Measurements from ENCODE around the gene ATP9B. TPM values are rescaled to one million over a fixed set of nuclear protein-coding genes. Genes with fewer than 3 reads are reported as not detected.

ATP9B gene
- total and polyA plus RNA-seq, 10 of the 15 experiments (the other 5 are each of a cell fraction or from before 2014, with no cell fraction given) = 0.74 to 20.7 (median 12.9) TPM

DNA sequence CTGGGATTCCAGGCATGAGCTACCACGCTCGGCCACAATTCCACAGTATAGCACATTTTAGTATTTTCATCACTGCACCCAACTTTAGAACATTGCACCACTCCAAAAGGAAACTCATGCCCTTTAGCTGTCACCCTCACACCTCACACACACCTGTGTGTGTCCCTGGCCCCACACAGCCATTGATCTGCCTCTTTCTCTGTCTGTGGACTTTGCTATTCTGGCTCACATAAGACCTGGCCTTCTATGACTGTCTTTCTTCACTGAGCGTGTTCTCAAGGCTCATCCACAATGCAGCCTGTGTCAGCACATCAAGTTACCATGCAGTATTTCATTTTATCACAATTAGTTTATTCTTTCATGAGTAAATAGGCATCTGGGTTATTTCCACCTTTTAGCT lies 19.7 kb upstream of the ATP9B start:
- no peak overlapping the region for H3K4me3 ChIP-seq
- H3K4me1 ChIP-seq (ENCODE audit: control insufficient read depth, insufficient read depth, low read length) = no peaks in the 10 kb centered on the region
- FAIRE-seq = no peak
- DNase-seq (ENCODE audit: low read depth, low spot score) = no peak
- TF ChIP-seq TAF1 (IDR thresholded peaks at IDR 0.05; ENCODE audit: borderline replicate concordance, low read depth, low read length) = no peak
- no peak for TF ChIP-seq GABPA (IDR thresholded peaks at IDR 0.05; ENCODE audit: low read depth)
- TF ChIP-seq MTA3 (IDR thresholded peaks at IDR 0.05; ENCODE audit: borderline replicate concordance, low read length) = no peak
- TF ChIP-seq MEF2B (IDR thresholded peaks at IDR 0.05; ENCODE audit: partially characterized antibody, poor library complexity, severe bottlenecking) = no peak
- TF ChIP-seq, protein P1, sequence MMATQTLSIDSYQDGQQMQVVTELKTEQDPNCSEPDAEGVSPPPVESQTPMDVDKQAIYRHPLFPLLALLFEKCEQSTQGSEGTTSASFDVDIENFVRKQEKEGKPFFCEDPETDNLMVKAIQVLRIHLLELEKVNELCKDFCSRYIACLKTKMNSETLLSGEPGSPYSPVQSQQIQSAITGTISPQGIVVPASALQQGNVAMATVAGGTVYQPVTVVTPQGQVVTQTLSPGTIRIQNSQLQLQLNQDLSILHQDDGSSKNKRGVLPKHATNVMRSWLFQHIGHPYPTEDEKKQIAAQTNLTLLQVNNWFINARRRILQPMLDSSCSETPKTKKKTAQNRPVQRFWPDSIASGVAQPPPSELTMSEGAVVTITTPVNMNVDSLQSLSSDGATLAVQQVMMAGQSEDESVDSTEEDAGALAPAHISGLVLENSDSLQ (IDR thresholded peaks at IDR 0.05) = no peak
- no peak for TF ChIP-seq TARDBP (IDR thresholded peaks at IDR 0.05; ENCODE audit: borderline replicate concordance)
- no peak for TF ChIP-seq YBX1 (IDR thresholded peaks at IDR 0.05)
- TF ChIP-seq, protein P2, sequence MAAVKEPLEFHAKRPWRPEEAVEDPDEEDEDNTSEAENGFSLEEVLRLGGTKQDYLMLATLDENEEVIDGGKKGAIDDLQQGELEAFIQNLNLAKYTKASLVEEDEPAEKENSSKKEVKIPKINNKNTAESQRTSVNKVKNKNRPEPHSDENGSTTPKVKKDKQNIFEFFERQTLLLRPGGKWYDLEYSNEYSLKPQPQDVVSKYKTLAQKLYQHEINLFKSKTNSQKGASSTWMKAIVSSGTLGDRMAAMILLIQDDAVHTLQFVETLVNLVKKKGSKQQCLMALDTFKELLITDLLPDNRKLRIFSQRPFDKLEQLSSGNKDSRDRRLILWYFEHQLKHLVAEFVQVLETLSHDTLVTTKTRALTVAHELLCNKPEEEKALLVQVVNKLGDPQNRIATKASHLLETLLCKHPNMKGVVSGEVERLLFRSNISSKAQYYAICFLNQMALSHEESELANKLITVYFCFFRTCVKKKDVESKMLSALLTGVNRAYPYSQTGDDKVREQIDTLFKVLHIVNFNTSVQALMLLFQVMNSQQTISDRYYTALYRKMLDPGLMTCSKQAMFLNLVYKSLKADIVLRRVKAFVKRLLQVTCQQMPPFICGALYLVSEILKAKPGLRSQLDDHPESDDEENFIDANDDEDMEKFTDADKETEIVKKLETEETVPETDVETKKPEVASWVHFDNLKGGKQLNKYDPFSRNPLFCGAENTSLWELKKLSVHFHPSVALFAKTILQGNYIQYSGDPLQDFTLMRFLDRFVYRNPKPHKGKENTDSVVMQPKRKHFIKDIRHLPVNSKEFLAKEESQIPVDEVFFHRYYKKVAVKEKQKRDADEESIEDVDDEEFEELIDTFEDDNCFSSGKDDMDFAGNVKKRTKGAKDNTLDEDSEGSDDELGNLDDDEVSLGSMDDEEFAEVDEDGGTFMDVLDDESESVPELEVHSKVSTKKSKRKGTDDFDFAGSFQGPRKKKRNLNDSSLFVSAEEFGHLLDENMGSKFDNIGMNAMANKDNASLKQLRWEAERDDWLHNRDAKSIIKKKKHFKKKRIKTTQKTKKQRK (IDR thresholded peaks at IDR 0.05; ENCODE audit: low read depth, low read length) = no peak
- TF ChIP-seq KDM1A (IDR thresholded peaks at IDR 0.05; ENCODE audit: borderline replicate concordance) = no peak
- TF ChIP-seq CHD4 (IDR thresholded peaks at IDR 0.05) = no peak
- TF ChIP-seq ZNF384 (IDR thresholded peaks at IDR 0.05; ENCODE audit: borderline replicate concordance, low read depth, low read length) = no peak
- TF ChIP-seq POLR2A (IDR thresholded peaks at IDR 0.05; ENCODE audit: low read depth, low read length) = no peak
- no peak for TF ChIP-seq SMAD1 (IDR thresholded peaks at IDR 0.05; ENCODE audit: low read depth, partially characterized antibody)
- no peak for TF ChIP-seq SMAD5 (IDR thresholded peaks at IDR 0.05; ENCODE audit: low read depth)
- TF ChIP-seq DPF2 (IDR thresholded peaks at IDR 0.05) = no peak
- WGBS (ENCODE audit: insufficient coverage, insufficient replicate concordance, low lambda C conversion rate, missing lambda C conversion rate) = 57% methylated on average over 3 of the region's 3 CpGs
- SMC1A ChIA-PET (ENCODE audit: uncharacterized antibody, unreplicated experiment) = interaction anchor here (1.3 kb wide), 1 partner anchor 226 kb away, joined by 3 read pairs; no protein-coding TSS in a partner anchor
- intact Hi-C loops (cut with micrococcal nuclease; ENCODE audit: unreplicated experiment) (no loop called here), in situ Hi-C loops (cut with MboI) (no loop called here)
- no peak overlapping the region for H3K4me2 ChIP-seq (ENCODE audit: control insufficient read depth, insufficient read depth)
- no peaks in the 10 kb centered on the region for H3K27me3 ChIP-seq (replicated peaks in 1 of 2; ENCODE audit: control insufficient read depth in 2 of 2, insufficient read depth in 2 of 2, low read length in 1 of 2)
- RAD21 ChIA-PET (ENCODE audit: unreplicated experiment) = no interaction called here
- no peak for ATAC-seq
- CTCF ChIA-PET = no interaction called here
- POLR2A ChIA-PET = no interaction called here
- BruUV-seq (replicated peaks) = no TSS peak
- no peak overlapping the region for H2AFZ ChIP-seq (ENCODE audit: control insufficient read depth, low read depth, low read length)
- no peaks in the 10 kb centered on the region for H4K20me1 ChIP-seq (ENCODE audit: control insufficient read depth, insufficient read depth)
- H3K9ac ChIP-seq (ENCODE audit: control insufficient read depth, insufficient read depth, low read length) = no peak overlapping the region
- no peaks in the 10 kb centered on the region for H3K36me3 ChIP-seq (ENCODE audit: control insufficient read depth in 2 of 2, insufficient read depth in 2 of 2, low read length in 1 of 2)
- H3K79me2 ChIP-seq (ENCODE audit: control insufficient read depth, insufficient read depth, low read length) = no peaks in the 10 kb centered on the region
- no peaks in the 10 kb centered on the region for H3K9me3 ChIP-seq (replicated peaks; ENCODE audit: control insufficient read depth, insufficient read depth, low read length)
- H3K27ac ChIP-seq (ENCODE audit: control insufficient read depth, insufficient read depth) = no peak overlapping the region
